Fibroblast of villous mesenchyme (primary cell): Measurements from ENCODE around the gene TFCP2L1. TPM values are rescaled to one million over a fixed set of nuclear protein-coding genes. Genes with fewer than 3 reads are reported as not detected.
"Not testable (repeated sequence)": the region's sequence is repeated elsewhere in the genome, so short reads cannot be mapped to it uniquely, and the experiment has no call there.

Experiments used
- DNase-seq: peaks from one replicate; pipeline ENCODE4 v3.0.0-alpha.2; 2010; ENCODE audit warnings: low read depth
- H3K4me3 ChIP-seq: 2 replicates; pipeline ENCODE4 v1.5.1; 2011; ENCODE audit warnings: low read depth, mild to moderate bottlenecking, low read length
- total RNA-seq: library from RNA; depleted of rRNA; stranded (reverse); fragments of >200 nt; gene quantifications from 2 replicates; pipeline ENCODE4 v1.2.3, GENCODE V29; 2012
- TF ChIP-seq, protein P1 (sequence below): IDR thresholded peaks from 2 replicates; pipeline ENCODE4 v1.5.1; 2012; ENCODE audit warnings: low read depth, mild to moderate bottlenecking, low read length; ENCODE audit not compliant: insufficient read depth

Gene TFCP2L1
- total RNA-seq, 1 donor = not detected

DNA sequence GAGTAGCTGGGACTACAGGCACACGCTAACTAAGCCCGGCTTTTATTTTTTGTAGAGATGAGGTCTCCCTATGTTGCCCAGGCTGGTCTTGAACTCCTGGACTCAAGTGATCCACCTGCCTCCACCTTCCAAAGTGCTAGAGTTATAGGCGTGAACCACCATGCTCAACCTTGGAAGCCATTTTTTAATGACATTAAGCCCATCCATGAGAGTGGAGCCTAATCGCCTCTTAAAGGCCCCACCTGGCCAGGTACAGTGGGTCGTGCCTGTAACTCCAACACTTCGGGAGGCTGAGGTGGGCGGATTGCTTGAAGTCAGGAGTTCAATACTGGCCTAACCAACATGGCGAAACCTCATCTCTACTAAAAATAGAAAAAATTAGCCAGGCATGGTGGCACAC, 41.6 kb upstream of the TFCP2L1 start:
- TF ChIP-seq, protein P1, sequence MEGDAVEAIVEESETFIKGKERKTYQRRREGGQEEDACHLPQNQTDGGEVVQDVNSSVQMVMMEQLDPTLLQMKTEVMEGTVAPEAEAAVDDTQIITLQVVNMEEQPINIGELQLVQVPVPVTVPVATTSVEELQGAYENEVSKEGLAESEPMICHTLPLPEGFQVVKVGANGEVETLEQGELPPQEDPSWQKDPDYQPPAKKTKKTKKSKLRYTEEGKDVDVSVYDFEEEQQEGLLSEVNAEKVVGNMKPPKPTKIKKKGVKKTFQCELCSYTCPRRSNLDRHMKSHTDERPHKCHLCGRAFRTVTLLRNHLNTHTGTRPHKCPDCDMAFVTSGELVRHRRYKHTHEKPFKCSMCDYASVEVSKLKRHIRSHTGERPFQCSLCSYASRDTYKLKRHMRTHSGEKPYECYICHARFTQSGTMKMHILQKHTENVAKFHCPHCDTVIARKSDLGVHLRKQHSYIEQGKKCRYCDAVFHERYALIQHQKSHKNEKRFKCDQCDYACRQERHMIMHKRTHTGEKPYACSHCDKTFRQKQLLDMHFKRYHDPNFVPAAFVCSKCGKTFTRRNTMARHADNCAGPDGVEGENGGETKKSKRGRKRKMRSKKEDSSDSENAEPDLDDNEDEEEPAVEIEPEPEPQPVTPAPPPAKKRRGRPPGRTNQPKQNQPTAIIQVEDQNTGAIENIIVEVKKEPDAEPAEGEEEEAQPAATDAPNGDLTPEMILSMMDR = no peak
- DNase-seq = no peak
- no peak overlapping the region for H3K4me3 ChIP-seq

DNA sequence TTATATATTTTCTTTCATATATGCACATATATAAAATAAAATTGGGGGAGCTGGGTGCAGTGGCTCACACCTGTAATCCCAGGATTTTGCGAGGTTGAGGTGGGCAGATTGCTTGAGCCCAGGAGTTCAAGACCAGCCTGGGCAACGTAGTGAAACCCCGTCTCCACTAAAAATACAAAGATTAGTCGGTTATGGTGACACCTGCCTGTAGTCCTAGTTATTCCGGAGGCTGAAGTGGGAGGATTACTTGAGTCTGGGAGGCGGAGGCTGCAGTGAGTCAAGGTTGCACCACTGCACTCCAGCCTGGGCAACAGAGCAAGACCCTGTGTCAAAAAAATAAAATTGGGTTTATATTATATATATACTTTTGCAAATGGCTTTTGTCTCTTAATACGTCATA, 39.6 kb upstream of the TFCP2L1 start:
- no peak overlapping the region for H3K4me3 ChIP-seq
- DNase-seq = no peak
- TF ChIP-seq, protein P1 = no peak

DNA sequence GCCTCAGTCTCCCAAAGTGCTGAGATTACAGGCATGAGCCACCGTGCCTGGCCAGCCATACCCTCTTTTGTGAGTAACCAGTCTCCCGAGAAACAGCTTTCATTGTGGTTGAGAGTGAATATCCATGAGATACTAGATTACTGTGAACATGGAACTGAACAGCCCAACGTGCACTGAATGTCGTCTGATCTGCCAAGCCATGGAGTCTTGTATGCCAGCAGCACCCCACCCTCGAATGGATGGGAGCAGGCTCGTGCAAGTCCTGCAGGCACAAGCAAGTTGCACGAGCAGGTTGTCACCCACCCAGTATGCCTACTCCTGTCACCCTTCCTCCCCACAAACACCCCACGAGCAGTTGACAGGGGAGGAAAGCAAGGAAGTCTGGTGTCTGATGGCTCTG, 36.5 kb upstream of the TFCP2L1 start:
- TF ChIP-seq, protein P1 = no peak
- no peak for DNase-seq
- no peak overlapping the region for H3K4me3 ChIP-seq

DNA sequence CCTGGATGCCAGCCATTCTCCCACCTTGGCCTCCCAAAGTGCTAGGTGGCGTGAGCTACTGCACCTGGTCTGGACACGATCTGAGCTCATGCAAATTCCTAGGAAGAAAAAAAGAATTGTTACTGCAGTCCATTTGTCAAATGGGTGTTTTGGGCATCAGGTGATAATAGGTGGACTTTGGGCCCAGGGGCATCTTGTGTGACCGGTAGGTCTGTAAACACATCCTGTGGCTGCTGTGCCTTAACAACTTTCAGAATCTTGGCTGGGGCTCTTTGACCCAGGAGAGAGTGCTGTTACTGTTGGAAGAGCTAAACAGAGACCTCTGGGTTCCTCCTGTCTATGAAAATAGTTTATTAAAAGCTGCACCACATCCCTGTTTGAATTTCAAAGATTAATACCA, 34.9 kb upstream of the TFCP2L1 start:
- DNase-seq = no peak
- TF ChIP-seq, protein P1 = no peak
- no peak overlapping the region for H3K4me3 ChIP-seq

DNA sequence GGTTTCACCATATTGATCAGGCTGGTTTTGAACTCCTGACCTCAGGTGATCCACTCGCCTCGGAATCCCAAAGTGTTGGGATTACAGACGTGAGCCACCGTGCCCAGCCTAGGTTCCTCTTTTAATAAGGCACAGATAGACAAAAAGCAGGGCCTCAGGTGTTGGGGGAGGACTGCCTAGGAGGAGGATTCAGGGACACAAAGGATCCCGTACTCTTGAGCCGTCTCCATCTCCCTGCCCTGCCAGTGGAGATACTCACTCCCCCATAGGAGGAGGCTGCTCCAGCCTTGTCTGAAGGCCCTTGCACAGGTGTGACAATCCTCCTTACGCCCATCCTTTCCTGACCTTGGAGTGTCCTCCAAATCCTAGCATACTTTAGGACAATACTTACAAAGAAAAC, 32.0 kb upstream of the TFCP2L1 start:
- DNase-seq = no peak
- H3K4me3 ChIP-seq = no peak overlapping the region
- TF ChIP-seq, protein P1 = no peak

DNA sequence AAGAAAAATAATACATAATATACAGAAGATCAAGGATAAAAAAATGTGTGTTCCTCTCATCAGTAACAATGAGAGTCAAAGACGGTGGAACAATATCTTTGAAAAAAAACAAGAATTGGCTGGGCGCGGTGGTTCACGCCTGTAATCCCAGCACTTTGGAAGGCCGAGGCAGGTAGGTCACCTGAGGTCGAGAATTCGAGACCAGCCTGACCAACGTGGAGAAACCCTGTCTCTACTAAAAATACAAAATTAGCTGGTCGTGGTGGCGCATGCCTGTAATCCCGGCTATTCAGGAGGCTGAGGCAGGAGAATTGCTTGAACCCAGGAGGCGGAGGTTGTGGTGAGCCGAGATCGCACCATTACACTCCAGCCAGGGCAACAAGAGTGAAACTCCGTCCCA, 28.7 kb upstream of the TFCP2L1 start:
- H3K4me3 ChIP-seq, DNase-seq: not testable (repeated sequence)

DNA sequence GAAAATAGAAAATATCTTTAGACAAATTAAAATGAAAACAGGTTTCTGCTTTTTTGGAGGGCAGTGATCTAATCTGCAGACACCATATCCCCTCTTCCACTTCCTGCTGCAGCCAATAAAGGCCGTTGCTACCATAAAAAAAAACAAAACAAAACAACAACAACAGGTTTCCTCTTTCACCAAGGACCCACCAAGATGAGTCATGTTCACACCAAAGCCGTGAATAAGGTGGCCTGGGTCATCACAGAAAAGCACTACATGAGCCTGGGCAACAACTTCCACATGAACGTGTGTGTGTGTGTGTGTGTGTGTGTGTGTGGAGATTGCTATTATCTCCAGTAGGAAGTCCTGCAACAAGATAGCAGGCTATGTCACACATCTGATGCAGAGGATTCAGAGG, 24.8 kb upstream of the TFCP2L1 start:
- no peak overlapping the region for H3K4me3 ChIP-seq
- DNase-seq = no peak
- TF ChIP-seq, protein P1 = no peak
